Suprapubic skin (tissue), 4 donors: Measurements from ENCODE around the gene STAM. TPM values are rescaled to one million over a fixed set of nuclear protein-coding genes. Genes with fewer than 3 reads are reported as not detected.

Experiments used
- DNase-seq, 2 donors: peaks; one replicate each; pipeline ENCODE4 v3.0.0-alpha.2; 2019; ENCODE audit warnings: low spot score in 2 of 2
- H3K27ac ChIP-seq: fragments of 200-600 bp; sonication (generic); one replicate; pipeline ENCODE4 v1.5.1; 2019
- H3K27me3 ChIP-seq: fragments of 200-600 bp; sonication (generic); one replicate; pipeline ENCODE4 v1.5.1; 2019
- H3K36me3 ChIP-seq: fragments of 200-600 bp; sonication (generic); one replicate; pipeline ENCODE4 v1.5.1; 2019
- H3K4me1 ChIP-seq: fragments of 200-600 bp; sonication (generic); one replicate; pipeline ENCODE4 v1.5.1; 2019
- H3K4me3 ChIP-seq: fragments of 200-600 bp; sonication (generic); one replicate; pipeline ENCODE4 v1.5.1; 2019; ENCODE audit warnings: mild to moderate bottlenecking
- H3K9me3 ChIP-seq: fragments of 200-600 bp; sonication (generic); one replicate; pipeline ENCODE4 v1.5.1; 2019
- EP300 ChIP-seq: sonication (generic); formaldehyde crosslinking; IDR thresholded peaks from one replicate; pipeline ENCODE4 v1.6.1; 2017; ENCODE audit warnings: antibody characterized with exemption
- POLR2A ChIP-seq, 2 donors: fragments of 450-650 bp; IDR thresholded peaks; one replicate each; pipeline ENCODE4 v1.6.1; 2017; ENCODE audit warnings: antibody characterized with exemption in 2 of 2, mild to moderate bottlenecking in 2 of 2, moderate library complexity in 2 of 2
- POLR2AphosphoS5 ChIP-seq, 3 donors: sonication (generic); formaldehyde crosslinking; IDR thresholded peaks; one replicate each; pipeline ENCODE4 v1.6.1; 2017; ENCODE audit warnings: antibody characterized with exemption in 3 of 3
- whole genome bisulfite sequencing: methylation state at CpG from one replicate; pipeline ENCODE4 v1.1.5; 2018; 5-methylcytosine and 5-hydroxymethylcytosine counted together
- total RNA-seq, 4 donors: library from RNA; depleted of rRNA; stranded (reverse); fragments of >200 nt; gene quantifications; one replicate each; pipeline ENCODE4 v1.1.0, GENCODE V29; 2016
- TF ChIP-seq, protein P1 (sequence below), 2 donors: fragments of 200-600 bp in 1 of 2; fragments of 450-650 bp in 1 of 2; sonication (generic) in 1 of 2; IDR thresholded peaks; one replicate each; pipeline ENCODE4 v1.5.1; 2016 to 2019; ENCODE audit warnings: antibody characterized with exemption in 2 of 2, mild to moderate bottlenecking in 1 of 2, moderate library complexity in 1 of 2

Gene STAM
- 10 to 100 TPM; 19.4 to 28.6 (median 22.8) TPM for total RNA-seq

DNA sequence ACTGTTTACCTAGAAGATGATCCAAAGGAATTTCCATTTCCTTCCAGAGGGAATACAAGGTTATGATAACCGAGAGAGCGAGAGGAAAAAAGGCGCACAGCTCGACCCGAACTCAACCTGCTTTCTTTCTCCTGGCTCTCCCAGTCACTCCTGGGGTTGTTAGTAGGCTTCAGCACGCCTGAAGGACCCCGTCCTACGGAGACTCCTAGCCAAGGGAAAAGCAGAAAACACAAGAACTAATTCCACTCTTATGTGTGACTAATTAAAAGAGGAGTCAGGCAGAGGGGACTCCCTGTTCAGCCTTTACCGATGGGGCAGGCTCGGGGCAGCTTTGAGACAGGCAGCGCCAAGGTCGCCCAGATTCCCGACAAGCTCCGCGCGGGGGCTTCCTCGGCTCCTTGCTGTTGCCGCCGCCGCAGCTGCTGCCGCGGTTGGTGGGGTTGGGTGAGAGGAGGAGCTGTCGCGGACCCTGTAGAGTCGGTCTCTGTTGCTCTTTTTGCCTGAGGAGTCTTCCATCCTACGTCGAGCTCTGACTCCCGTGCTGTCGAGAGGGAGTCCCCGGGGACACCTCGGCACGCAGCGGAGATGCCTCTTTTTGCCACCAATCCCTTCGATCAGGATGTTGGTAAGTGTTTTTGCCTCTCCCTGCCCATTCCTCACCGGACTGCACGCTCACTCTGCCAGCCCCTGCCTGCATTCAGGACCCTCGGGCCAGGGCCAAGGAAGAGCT lies at the start of gene STAM:
TSS of gene STAM (plus strand) at position 397 of the 730 bp plus-strand sequence. CDS start at position 586, 189 bp downstream.
- Histone ChIP-seq H3K9me3 (no peaks in the 10 kb centered on the region), H3K27ac (peak within 1 kb of the TSS; percentile 99), H3K4me3 (peak within 1 kb of the TSS; percentile 92), H3K4me1 (peaks cover 41% of the 10 kb centered on the region), H3K27me3 (no peaks in the 10 kb centered on the region), H3K36me3 (no peaks in the 10 kb centered on the region)
- TF ChIP-seq, protein P1, sequence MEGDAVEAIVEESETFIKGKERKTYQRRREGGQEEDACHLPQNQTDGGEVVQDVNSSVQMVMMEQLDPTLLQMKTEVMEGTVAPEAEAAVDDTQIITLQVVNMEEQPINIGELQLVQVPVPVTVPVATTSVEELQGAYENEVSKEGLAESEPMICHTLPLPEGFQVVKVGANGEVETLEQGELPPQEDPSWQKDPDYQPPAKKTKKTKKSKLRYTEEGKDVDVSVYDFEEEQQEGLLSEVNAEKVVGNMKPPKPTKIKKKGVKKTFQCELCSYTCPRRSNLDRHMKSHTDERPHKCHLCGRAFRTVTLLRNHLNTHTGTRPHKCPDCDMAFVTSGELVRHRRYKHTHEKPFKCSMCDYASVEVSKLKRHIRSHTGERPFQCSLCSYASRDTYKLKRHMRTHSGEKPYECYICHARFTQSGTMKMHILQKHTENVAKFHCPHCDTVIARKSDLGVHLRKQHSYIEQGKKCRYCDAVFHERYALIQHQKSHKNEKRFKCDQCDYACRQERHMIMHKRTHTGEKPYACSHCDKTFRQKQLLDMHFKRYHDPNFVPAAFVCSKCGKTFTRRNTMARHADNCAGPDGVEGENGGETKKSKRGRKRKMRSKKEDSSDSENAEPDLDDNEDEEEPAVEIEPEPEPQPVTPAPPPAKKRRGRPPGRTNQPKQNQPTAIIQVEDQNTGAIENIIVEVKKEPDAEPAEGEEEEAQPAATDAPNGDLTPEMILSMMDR (IDR thresholded peaks at IDR 0.05): no peak
- TF ChIP-seq EP300: no peak
- TF ChIP-seq POLR2AphosphoS5 (IDR thresholded peaks at IDR 0.05): peak in 2 of 3 donors; percentile 20 to 38
- peak in 1 of 2 donors; percentile 18 for TF ChIP-seq POLR2A (IDR thresholded peaks at IDR 0.05)
- WGBS: 0% methylated on average over 35 of the region's 37 CpGs
- DNase-seq: peak; percentile 93 to 94

DNA sequence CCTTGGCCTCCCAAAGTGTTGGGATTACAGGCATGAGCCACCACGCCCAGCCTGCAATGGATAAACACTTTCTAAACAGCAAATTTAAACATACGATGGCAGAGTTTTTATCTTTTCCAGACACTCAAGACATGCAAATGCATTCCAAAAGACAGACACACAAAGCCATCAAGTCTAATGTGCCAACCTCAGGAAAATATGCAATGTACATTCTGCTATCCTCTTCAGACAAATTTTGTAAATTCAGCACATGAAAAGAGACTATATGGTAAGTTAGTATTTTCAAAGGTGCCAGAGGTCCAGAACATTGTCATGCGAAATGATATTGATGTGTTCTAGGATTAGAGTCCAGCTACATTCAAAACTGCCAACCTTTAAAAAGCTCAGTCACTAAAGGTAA lies 46.6 kb upstream of the STAM start:
- Histone ChIP-seq H3K27ac (no peak overlapping the region), H3K4me1 (no peaks in the 10 kb centered on the region), H3K9me3 (no peaks in the 10 kb centered on the region), H3K27me3 (no peaks in the 10 kb centered on the region), H3K4me3 (no peak overlapping the region), H3K36me3 (no peaks in the 10 kb centered on the region)
- 79% methylated on average over 3 of the region's 3 CpGs for WGBS
- TF ChIP-seq EP300 (no peak), POLR2A (IDR thresholded peaks at IDR 0.05) (no peak), POLR2AphosphoS5 (IDR thresholded peaks at IDR 0.05) (no peak)
- TF ChIP-seq, protein P1 (IDR thresholded peaks at IDR 0.05): no peak
- DNase-seq: no peak

DNA sequence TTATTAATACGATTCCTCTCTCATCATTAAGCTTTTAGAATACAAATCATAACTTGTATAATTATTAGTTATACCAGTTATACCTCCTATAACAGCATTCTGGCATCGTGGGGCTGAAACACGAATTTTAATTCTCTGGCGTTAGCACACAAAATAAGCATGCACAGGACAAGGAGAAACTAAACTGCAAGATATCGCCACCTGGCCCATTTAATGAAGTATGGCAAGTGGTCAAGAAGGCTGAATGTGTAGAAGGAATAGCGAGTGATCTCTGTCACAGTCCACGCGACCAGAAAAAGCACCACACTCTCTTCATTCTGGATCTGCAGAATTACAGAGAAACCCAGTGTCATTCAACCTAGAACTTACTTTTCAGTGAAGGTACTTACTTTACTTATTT lies 44.9 kb upstream of the STAM start:
- WGBS: 47% methylated on average over 8 of the region's 8 CpGs

DNA sequence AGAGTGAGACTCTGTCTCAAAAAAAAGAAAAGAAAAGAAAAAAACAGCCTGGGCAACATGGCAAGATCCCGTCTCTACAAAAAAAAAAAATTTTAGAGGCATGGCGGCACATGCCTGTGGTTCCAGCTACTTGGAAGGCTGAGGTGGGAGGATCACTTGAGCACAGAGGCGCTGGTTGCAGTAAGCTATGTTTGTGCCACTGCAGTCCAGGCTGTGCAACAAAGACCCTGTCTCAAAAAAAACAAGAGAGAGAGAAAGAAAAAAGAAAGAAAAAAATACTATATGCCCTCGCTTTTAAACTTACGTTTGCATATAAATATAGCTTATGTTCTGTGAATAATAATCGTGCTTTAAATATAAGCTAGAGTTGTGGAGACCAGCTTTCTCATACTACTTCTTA lies 38.0 kb upstream of the STAM start:
- no peaks in the 10 kb centered on the region for H3K27me3 ChIP-seq
- H3K27ac ChIP-seq: no peak overlapping the region
- H3K9me3 ChIP-seq: no peaks in the 10 kb centered on the region
- no peak for DNase-seq
- TF ChIP-seq POLR2AphosphoS5 (IDR thresholded peaks at IDR 0.05) (no peak), POLR2A (IDR thresholded peaks at IDR 0.05) (no peak), EP300 (no peak)
- TF ChIP-seq, protein P1 (IDR thresholded peaks at IDR 0.05): no peak
- 76% methylated on average over 6 of the region's 6 CpGs for WGBS
- H3K4me1 ChIP-seq: no peaks in the 10 kb centered on the region
- no peak overlapping the region for H3K4me3 ChIP-seq
- H3K36me3 ChIP-seq: no peaks in the 10 kb centered on the region

More for the DNA sequence above, 44.9 kb upstream of the STAM start:
- TF ChIP-seq EP300: no peak
- TF ChIP-seq POLR2A (IDR thresholded peaks at IDR 0.05): no peak
- TF ChIP-seq, protein P1 (IDR thresholded peaks at IDR 0.05): no peak
- no peak for TF ChIP-seq POLR2AphosphoS5 (IDR thresholded peaks at IDR 0.05)
- no peak overlapping the region for H3K27ac ChIP-seq
- H3K36me3 ChIP-seq: no peaks in the 10 kb centered on the region
- no peak overlapping the region for H3K4me3 ChIP-seq
- H3K4me1 ChIP-seq: no peaks in the 10 kb centered on the region
- H3K27me3 ChIP-seq: no peaks in the 10 kb centered on the region
- no peak for DNase-seq
- no peaks in the 10 kb centered on the region for H3K9me3 ChIP-seq

DNA sequence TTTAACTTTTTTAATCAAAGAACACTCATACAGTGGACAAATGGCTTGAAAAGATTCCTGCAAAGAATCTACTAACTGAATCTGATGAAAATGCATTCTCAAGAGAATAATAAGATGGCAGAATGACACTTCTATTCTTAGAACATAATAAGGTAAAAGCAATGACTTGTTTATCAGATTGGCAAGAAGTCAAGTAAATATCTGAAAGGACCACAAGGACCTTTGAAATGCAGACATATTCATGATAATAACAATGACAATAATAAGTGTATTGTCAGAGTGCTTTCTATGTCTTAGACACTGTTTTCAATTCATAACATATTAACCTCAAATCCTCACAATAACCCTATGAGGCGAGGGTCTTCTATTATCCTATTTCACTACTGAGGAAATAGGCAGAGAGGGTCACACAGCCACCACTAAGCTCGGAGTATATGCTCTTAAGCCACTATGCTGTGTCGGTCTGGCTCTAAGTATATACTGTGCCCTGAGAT lies 37.4 kb upstream of the STAM start:
- H3K4me3 ChIP-seq: no peak overlapping the region
- DNase-seq: no peak
- H3K4me1 ChIP-seq: no peaks in the 10 kb centered on the region
- no peak overlapping the region for H3K27ac ChIP-seq
- H3K27me3 ChIP-seq: no peaks in the 10 kb centered on the region
- WGBS: 61% methylated on average over 3 of the region's 3 CpGs
- H3K9me3 ChIP-seq: no peaks in the 10 kb centered on the region
- no peaks in the 10 kb centered on the region for H3K36me3 ChIP-seq
- TF ChIP-seq, protein P1 (IDR thresholded peaks at IDR 0.05): no peak
- TF ChIP-seq POLR2A (IDR thresholded peaks at IDR 0.05) (no peak), EP300 (no peak), POLR2AphosphoS5 (IDR thresholded peaks at IDR 0.05) (no peak)
